Cardiac fibroblast (primary cell): Measurements from ENCODE around the gene FAM107B.

ENCODE experiments used
- DNase-seq, 2 donors: peaks; one replicate each; pipeline versions ENCODE4 v3.0.0 to v3.0.0-alpha.2; 2010; ENCODE audit warnings: low read depth in 2 of 2
- H3K4me3 ChIP-seq, 2 donors: replicated peaks in 1 of 2; 1 replicate in 1 of 2; 2 replicates in 1 of 2; pipeline ENCODE4 v1.5.1; 2011; ENCODE audit warnings: low read depth in 2 of 2, low read length in 2 of 2, mild to moderate bottlenecking in 2 of 2, moderate library complexity in 1 of 2
- TF ChIP-seq, protein P1 (sequence below): IDR thresholded peaks from one replicate; pipeline ENCODE4 v1.5.1; 2011; ENCODE audit warnings: low read depth, mild to moderate bottlenecking, low read length, inconsistent platforms

Gene FAM107B

DNA sequence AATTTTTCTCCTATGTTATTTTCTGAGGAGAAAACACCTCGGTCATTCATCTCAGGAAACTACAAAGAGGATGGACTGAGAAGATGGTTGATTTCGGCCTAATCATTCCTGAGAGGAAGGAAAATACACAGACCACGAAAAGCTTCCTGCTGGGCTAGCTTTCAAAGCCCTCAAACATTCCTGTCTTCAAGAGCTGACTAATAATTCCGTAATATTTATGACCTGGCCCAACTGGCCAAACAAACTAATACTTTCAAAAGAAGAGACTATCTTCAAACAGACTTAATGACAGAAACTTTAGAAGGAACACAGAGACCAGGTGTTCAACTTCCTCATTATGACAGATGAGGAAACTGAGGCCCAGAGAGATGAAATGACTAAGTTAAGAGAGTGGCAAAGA is 228.9 kb downstream of the FAM107B start:
- TF ChIP-seq, protein P1, sequence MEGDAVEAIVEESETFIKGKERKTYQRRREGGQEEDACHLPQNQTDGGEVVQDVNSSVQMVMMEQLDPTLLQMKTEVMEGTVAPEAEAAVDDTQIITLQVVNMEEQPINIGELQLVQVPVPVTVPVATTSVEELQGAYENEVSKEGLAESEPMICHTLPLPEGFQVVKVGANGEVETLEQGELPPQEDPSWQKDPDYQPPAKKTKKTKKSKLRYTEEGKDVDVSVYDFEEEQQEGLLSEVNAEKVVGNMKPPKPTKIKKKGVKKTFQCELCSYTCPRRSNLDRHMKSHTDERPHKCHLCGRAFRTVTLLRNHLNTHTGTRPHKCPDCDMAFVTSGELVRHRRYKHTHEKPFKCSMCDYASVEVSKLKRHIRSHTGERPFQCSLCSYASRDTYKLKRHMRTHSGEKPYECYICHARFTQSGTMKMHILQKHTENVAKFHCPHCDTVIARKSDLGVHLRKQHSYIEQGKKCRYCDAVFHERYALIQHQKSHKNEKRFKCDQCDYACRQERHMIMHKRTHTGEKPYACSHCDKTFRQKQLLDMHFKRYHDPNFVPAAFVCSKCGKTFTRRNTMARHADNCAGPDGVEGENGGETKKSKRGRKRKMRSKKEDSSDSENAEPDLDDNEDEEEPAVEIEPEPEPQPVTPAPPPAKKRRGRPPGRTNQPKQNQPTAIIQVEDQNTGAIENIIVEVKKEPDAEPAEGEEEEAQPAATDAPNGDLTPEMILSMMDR = no peak
- peak; percentile 52 to 70 for DNase-seq
- H3K4me3 ChIP-seq = no peak overlapping the region

DNA sequence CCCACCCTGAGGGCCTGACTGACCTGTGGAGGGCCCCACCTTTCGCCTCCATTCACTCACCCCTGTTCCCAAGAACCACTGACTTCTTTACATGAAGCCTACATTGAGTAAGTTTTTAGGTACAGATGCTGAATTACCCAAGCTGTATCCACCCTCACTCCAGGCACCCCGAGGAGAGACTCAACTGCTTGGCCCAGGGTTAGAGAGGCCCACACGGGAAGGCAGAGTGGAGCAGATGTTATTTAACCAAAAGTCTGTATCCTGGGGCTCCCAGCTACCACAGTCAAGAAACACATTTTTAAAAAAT is 230.8 kb downstream of the FAM107B start:
- no peak overlapping the region for H3K4me3 ChIP-seq
- no peak for DNase-seq
- TF ChIP-seq, protein P1 = no peak

DNA sequence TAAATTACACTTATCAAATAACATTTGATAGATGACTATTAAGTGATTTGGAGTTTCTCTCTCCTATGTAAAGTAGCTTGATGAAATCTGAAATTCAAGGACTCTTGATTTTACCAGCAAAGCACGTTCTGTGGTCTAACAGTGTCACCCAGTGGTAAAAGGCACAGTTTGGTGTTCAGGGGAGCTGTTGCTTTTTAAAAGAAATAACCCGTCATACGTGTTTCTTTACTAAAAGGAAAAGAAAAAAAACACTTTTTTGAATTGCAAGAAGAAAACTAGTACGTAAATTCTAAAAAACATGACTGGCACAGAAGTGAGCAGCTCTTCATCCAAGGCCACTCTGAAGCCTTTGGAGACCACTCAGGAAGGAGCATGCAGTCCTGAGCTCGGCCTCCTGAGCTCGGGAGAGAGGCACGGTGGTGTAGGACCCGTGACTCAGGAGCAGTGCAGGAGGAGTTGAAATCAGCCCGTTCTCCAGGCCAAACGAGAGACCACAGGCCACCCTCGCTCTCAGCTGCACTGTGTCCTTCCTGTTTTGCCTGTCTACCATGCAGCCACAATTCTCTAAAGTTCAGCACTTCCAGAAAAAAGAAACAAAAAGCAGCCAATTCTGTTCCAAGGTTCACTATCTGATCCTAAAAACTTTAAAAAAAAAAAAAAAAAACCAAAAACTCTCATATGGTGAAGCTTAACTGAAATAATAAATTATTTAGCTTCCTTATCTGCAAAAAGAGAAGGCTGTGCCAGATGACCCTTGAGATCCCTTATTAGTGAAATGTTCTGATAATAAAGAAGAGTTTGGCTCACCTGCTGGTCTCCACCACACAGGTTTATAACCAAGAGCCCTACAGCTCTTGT is 231.4 kb downstream of the FAM107B start:
- TF ChIP-seq, protein P1 = peak; percentile 18
- peak; percentile 23 to 49 for DNase-seq
- no peak overlapping the region for H3K4me3 ChIP-seq

DNA sequence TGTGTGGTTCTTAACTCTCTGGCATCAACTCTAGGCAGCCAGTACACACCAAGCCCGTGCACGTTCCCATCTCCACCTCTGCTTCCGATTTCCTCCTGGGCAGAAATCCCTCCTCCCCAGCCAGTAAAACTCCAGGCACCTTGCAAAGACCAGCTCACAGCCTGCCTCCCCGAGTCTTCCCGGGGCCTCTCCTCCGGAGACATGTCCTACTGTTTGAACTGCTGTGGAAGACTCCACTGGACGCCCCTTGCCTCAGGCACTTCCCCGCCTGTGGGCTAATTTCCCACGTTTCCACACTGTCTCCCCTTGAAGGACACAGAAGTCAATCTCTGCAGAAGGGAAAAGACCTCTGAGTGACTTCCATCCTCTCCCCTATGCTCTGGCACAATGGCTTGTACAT is 233.3 kb downstream of the FAM107B start:
- H3K4me3 ChIP-seq = no peak overlapping the region
- DNase-seq = no peak
- TF ChIP-seq, protein P1 = no peak

DNA sequence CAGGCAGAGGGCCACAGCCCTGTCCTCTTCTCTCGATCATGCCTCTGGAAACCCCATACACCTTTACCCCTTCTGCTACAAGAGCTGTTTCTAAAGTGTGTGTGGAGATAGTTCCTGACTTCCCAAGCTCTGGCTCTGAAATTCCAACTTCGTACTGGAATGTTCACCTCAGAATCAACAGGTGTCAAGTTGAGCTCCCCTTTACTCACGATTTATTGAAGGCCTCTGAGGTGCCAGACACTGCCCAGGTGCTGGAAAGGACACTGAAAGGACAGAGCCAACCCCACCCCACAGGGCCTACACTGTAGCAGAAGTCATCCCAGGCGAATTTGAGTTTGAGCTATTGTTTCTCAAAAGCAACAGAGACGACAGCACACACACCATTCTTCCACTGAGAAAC is 234.1 kb downstream of the FAM107B start:
- no peak overlapping the region for H3K4me3 ChIP-seq
- DNase-seq = no peak
- TF ChIP-seq, protein P1 = no peak

DNA sequence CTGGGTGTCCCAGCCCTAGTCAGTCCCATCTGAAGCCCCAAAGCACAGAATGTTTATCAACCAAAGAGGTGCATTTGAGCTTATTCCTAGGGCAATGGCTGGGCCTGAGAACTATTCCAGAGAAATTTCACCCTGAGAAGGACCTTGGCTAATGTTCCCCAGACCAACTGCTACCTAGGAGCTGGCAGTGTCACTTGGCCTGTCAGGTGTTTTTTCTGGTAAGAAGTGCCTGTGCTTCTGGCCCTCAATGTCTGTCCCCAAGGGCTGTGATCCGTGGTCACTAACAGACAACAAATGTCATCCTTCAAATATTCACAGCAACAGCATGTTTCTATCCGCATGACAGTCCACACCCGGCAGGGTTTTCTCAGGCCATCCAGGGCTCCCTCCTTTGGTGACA is 234.6 kb downstream of the FAM107B start:
- DNase-seq = no peak
- TF ChIP-seq, protein P1 = no peak
- no peak overlapping the region for H3K4me3 ChIP-seq

DNA sequence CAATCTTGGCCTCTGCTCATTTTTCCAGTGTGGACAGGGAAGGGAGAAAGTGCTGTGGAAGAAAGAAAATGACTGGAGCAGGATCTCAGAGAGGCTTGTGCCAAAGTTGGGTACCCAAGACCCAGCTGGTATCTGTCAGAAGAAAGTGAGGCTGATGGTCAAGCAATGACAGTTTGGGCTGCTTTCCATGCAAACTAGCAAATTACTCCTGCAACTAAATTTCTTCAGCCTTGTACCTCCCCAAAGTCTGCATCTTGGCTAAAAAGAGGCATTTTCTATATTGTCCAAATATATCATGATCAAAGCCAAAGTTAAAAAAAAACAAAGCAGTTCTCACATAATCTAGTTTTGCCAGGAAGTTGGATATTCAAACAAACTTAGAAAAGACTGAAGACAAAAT is 235.5 kb downstream of the FAM107B start:
- TF ChIP-seq, protein P1 = no peak
- DNase-seq = no peak
- H3K4me3 ChIP-seq = no peak overlapping the region
